ENCODE data around the gene DUSP6.

DUSP6 gene

DNA sequence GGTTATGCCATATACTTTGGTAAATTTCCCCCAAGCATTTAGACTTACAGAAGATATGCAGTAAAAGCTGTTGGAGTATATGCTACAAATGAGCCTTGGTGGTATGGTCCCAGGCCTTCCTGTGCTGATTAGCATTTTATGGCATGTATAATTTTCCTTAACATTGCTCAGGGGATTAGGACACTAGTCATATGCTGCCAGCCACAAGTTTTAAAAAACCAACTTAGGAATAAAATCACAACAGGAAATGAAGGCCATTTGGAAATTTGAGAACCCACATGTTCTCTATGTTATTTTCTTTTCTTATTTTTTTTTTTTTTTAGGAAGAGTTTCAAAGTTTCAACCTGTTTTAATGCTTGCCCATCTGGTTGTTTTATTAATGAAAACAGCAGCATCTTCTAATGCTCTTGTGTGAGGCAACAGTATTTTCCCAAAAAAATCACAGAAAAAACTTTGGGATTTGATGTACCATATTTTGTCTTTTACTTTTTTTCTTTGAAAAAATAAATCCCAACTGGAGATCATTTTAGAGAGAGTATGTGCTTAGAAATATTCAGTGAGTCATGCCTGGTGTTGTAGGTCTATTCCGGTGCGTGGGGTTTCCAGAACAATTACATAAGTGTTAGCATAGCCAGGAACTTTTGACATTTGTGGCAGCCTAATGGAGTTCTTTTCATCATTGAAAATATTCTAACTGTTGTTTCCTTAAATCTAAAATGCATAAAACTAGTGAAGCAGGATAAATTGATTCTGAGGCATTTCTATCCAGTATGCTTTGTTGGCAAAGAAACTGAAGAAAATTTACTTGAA is 21.7 kb upstream of the DUSP6 start:
- no peak for DNase-seq (ENCODE audit: low spot score)

DNA sequence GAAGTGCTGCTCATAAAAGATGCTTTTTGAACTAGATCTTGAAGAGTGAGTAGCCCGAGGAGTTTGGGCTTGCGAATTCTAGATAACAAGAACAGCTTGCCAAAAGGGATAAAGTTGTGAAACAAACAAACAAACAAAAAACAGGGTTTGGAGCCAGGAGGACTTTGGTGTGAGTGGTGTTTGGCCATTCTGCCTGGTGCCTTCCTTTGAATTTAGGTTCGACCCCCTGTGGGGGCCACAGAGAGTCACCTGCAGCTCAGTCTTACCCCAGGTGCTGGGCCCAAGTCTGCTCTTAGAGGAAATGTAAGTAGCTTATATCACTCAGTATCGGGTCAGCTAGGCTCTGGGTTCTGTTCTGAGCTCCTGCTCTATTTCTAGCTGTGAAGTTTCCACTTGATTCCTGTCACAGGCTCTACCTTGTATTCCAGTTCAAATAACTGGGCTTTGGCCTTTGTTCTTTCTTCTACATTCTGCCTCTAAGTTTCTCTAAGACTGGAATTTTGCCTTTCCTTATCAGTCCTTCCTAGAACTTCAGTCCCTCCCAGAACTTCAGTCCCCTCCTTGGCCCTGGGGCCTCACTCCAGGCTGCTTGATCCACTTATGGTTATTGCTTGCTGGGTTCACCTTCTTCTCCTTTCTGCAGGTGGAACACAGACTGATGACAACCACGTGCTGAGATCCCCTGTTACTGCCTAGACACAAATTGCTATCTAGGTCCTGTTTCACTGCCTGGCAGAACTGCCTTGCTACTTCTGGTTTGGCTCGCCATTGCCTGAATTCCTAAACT is 20.5 kb upstream of the DUSP6 start:
- DNase-seq (ENCODE audit: low spot score): no peak

DNA sequence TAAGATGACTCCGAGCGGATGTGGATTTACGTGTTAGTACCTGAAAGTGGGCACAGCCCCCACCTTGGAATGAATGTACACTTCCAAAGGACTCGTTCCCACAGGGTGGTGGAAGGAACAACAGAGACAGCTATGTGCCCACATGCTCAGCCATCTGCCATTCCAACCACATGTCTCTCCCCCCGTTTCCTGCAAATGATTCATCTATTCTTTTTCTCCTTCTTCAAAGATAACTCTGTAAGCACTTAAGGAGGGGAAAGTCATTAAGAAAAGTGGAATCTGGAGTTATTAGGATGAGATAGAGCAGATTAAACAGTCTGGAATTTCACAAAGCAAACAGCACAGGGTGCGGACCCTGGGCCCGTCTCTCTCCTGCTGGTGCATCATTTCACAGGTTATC is 18.5 kb upstream of the DUSP6 start:
- DNase-seq (ENCODE audit: low spot score): no peak

DNA sequence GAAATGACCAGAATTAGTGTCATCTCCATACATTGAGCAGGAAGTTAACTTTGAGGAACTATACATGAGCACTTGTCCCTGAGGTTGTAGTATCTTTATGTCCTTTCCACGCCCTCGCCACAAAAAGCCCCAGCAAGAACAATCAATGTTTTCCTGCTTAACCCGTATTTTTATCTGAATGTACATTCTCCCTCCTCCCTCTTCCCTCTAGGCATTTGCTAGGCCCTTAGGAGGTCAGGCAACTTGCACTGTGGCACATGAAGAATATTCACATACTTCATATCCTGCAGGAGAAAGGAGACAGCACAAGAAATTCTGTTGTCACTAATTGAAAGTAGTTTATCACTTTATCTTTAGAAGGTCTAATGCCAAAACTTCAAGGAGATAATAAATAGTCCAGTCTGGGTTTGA is 18.1 kb upstream of the DUSP6 start:
- no peak for DNase-seq (ENCODE audit: low spot score)

DNA sequence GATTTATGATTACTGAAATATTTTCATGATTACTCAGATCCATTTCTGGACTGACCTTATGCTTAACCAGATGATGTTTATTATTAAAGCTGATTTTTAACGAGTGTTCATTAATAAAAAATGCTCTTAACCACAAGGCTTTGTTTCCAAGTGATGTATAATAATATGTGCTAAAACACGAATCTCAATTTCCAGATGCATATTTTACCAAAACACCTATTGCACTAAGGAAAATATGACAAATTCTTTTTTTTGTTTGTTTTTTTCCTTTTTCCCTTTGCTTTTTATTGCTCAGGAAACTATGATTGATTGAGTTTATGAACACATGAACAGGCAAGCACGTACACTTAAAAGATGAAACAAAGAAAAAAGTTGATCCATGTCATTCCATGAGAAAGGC is 16.9 kb upstream of the DUSP6 start:
- DNase-seq (ENCODE audit: low spot score): no peak

DNA sequence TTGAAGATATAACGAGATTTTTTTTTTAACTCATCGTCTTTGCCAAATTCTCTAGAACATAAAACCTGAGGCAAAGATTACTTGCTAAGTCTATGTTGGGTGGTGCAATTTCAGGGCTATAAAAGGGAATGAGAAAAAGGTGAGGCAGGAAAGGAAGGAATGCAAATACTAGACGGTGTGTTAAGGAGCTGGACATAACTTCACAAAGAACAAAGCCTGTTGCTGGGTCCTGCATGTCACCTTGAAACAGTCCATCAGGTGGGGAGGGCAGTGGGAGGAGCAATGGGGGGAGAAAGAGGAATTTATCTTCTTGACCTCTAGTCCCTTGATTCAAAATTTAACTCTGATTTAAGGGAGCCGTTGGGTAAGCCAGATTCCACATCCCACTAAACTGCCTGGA is 16.1 kb upstream of the DUSP6 start:
- DNase-seq (ENCODE audit: low spot score): no peak

DNA sequence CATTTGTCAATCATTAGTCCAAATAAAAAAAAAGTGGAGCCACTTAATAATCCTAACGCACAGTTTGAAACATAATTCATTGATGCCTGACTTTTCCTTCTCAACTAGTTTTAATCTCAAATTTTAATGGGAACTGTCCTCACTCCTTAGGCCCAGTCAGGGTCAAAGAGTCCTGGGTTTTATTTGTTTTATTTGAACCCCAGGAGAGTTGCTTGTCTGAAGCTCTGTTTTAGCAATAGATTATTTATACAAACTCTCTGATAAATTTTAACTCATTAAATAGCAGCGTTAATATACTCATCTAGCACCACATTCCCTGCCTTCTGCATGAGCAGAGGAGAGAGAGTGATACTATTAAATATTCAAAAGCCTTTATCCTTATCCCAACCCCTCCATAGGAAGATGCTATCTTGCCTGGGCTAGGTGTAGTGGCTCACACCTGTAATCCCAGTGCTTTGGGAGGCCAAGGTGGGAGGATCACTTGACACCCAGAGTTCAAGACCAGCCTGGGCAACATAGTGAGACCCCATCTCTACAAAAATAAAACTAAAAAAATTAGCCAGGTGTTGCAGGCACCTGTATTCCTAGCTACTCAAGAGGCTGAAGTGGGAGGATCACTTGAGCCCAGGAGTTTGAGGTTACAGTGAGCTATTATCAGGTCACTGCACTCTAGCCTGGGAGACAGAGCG is 14.5 kb upstream of the DUSP6 start:
- no peak for DNase-seq (ENCODE audit: low spot score)

DNA sequence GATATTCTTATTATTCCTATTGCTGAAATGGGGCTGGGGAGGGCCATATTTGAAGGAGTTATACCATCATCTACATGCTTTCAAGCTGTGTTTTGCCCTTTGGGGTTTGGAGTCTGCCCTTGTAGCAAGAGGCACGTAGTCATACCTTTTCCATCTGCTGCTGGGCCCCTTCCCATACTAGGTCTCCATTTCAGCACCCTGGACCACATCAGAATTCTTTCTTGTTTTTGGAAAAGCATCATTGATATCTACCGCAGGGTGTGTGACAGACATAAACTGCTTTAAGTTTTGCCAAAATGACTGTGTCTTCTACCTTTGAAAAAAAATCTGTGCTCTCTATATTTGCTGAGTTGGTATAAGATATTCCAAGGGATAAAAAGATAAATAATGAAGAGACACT is 12.3 kb upstream of the DUSP6 start:
- no peak for DNase-seq (ENCODE audit: low spot score)

DNA sequence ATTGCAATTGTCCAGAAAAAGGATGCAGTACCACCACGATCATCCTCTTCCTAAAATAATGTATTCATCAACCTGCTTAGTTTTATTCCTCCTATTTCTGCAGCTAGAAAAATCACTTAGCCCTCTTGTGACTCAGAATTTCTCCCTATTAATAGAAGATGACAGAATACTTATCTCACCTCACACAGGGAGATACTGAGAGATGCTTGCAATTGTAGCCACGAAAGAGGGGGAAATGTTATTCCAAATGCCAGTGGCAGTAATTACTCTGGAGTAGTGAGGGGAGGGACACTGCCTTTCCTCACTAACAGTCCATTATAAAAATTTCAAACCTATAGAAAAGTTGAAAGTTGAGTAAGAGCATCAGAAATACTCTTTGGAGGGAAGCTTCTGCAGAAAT is 11.8 kb upstream of the DUSP6 start:
- no peak for DNase-seq (ENCODE audit: low spot score)

DNA sequence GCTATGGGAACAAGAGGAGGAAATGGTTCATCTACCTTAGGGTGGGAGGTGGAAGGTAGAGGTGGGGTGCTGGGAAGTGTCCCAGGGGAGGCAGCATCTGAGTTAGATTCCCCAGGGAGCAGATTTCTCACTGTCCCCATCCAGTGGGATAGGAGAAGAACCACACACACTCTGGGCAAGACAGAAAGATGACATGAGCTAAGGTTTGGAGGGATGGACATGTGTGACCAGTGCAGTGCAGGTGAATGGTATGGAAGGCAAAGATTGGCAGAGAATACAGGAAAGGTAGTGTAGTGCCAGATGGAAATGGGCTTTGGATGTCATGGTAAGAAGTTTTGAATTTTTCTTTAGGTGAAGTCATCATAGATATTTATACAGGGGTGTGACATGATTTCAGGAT is 11.3 kb upstream of the DUSP6 start:
- DNase-seq (ENCODE audit: low spot score): no peak

DNA sequence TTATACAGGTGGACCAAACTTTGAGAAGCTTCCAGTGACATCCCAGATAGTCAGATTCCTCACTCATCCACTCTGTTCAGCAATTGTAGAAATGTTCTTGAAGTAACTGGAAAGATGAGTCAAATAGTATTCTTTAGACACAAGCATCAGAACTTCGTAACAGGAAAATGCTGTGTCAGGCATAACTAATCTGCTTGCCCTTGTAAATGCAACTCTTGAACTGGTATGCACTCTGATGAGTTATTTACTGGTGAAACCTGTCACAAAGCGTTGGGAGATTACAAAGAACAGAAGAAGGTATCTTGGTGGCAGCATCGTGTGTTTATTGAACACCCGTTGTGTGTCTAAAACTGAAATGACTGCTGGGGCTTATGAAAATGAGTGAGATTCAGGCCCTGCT is 10.8 kb upstream of the DUSP6 start:
- no peak for DNase-seq (ENCODE audit: low spot score)

DNA sequence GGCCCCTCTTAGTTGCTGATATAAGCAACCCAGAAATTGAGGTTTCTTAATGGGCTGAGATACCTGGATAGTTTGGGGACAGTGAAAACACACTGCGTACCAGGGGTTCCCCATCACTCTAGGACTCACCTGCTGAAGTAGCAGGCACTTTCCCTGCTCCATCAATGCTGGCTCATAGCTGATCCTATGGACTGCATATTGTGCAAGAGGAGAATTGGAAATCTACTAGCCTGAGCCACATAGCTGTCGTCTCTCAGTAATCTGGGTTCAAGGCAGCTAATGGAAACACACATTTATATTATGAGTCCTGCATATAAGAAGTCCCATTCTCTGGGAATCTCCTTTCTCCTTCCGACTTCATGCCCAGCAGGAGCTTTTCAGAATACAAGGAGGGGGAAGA is 7.3 kb upstream of the DUSP6 start:
- no peak for DNase-seq (ENCODE audit: low spot score)

DNA sequence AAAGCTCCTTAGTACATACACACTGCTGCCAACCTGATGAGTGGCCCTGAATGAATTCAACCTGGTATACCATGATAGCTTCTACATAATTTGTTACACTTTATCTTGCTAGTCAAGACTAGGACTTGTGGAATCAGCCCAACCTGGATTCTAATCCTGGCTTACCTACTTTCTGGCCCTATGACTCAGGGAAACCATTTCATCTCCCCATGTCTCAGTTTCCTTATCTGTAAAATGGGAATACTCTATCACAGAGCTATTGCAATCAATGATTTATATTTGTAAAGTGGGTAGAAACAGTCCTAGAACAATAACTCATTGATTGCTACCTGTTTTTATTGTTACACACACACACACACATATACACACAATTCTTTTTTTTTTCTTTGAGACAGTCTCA is 6.5 kb upstream of the DUSP6 start:
- no peak for DNase-seq (ENCODE audit: low spot score)

DNA sequence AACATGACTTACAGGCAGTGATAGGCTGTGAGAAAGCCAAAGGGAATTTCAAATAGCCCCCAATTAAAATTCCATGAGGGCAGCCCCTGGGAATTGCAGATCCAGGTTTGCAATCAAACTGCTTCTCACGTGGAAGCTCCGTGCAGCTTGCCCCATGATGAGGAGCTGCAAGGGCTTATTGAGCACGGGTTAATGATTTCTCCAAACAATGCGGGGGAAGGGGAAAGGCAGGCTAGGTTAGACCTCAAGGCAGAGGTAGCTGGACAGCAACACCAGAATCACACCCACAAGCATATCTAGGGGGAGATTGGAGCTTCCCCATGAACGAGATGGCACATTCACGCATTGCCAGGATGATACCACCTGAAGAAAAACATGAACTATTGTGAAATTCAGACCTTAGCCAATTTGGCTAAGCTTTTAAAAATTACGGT is 5.0 kb upstream of the DUSP6 start:
- no peak for DNase-seq (ENCODE audit: low spot score)

DNA sequence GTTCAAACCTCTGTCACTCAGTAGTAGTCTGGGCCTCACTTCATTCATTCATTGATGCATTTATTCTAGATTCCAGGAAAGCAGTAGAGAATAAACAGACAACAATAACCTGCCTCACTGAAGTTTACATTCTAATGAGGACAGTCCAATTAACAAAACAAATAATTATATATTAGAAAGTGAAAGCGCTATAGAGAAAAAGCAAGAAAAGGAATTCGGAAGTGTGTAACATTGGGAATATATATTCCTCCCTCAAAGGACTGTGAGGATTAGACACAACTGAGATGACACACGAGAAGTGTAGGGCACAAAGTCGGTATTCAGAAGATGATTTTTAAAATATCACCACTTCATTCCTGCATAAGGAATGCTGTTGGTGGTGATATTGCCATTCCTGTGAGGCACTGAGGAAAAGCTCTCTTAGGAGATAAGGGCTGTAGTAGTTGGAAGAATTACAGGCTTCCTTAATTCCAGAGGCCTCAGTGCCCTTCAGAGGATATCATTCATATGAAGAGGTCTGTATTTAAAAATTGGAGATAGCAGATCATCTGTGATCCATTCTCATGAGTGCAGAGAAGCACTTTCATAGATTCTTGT is 3.9 kb upstream of the DUSP6 start:
- no peak for DNase-seq (ENCODE audit: low spot score)

DNA sequence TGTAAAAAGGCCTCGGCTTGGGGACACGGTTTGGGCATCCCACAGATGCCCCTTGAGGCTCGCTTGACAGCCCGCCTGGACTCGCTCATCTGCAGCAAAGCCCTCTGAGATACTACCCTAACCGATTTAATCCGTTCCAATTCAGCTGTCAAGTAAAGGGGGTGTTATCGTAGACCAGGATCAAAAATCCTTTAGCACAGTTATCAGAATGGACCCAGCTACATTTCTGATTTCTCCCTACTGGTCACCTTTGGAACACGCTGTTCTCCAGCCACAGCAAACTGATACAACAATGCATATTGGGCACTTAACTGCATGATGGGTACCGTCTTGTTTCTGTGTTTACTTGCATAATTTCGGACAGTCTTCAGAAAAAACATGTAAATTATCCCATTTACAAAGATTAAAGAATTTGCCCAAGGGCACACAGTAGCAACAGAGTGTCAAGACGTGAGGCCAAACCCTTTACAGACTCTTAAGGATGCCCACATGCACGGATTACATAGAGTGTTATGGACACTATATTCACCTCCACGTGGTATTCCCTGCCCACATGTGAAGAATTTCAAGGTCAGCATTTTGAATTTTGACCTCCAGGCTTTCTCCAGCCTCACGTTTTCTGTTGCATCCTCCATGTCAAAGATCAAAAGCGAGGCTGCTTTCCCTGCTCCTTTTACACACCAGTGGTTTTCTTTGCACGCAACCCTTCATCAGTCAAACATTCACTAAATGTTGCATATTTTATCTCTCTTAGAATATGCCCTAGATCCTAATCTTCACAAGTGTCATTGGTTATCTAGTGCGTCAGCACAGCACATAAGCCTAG is 3.2 kb upstream of the DUSP6 start:
- no peak for DNase-seq (ENCODE audit: low spot score)

DNA sequence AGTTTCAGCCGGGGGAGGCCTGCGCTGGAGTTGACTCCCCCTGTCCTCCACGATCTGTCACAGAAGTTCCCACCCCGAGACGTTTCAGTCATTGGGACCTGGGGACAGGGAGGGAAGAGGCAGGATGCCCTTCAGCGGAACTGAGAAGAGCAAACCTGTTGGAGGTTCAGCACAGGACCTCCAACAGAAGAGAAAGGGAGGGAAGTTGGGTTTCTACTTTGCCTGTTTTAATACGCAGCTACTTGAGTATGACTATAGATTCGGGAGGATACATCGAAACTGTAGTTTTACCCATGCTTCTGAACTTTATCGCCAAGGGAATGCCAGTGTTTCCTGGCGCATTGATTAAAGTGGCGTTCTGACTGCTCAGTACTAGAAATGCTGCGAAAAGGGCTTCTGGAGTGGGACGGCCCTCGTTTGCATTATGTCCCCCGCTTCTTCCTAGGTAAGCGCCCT is 2.3 kb upstream of the DUSP6 start:
- DNase-seq (ENCODE audit: low spot score): no peak

DNA sequence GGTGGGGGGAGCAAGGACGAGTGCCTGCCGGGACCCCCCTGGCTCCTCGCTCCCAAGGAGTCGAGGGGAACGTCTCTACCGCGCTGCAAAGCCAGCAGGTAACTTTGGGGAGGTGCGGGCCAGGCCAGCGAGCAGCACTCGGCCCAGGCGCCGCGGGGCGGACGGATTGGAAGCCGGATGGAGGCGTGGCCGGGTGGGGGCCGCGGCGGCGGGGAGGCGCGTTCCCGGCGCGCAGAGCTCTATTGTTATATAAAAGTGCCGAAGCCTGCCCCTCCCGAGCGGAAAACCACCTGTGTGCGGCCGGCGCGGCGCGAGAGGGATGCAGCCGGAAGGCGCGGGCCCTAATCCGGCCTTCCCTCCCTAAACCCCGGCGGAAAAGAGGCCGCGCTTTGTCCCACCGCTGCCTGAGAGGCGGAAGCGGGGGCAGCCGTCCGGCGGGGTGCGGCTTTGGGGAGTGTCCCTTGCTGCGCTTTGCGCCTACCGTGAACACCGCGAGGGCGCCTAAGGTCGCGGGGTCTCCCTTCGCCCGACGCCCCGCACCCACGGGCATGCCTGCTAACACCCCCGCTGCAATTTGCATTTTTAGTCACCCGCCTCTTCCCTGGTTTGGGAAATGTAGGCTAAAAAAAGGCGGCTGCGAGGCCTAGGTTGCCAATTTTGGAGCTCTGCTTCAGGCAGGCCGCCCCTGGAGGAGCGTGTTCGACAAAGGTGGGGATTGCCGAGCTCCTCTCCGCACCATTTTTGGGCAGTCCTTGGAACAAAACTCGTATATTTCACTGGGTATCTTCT is 1.7 kb upstream of the DUSP6 start:
- peak; percentile 89 for DNase-seq (ENCODE audit: low spot score)

DNA sequence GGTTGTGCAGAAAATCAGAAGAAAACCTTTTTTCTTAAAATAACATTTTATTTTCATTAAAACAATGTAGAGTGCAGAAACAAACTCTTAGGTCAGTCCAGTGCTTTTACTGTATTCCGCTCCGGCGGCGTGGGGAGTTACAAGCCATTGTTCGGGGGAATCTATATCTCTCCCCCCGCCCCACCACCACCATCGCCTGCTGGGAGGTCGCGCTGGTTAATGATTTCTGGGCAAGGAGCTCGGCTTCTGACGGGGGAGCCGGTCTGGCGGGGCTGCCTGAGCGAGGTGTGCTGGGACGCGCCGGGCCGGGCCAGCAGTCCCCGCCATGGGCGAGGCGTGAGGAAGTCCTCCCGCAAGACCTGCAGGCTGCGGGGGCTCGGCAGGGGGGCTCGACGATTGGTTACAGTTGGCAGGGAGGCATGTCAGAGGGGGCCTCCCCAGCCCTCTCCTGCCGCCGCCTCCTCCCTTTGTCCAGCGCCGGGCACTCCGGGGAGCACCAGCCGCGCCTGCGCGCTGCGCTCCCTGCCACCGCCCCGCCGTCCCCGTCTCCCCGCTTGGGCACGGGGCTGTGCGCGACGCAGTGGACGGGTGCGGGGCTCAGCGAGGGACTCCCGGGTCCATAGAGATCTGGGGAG is 1.0 kb upstream of the DUSP6 start:
- DNase-seq (ENCODE audit: low spot score): peak; percentile 92

DNA sequence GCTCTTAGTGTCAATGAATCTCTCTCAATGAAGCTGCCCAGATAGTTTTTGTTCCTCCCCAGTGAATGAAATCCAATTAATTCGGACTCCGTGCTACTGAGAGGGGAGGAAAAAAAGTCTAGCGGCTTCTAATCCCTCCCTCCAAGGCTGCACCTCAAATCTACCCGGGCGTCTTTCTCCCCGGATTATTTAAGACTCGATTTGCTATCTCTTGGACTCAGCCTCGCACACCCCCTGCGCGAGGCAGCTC is 134 bp downstream of the DUSP6 start:
- DNase-seq (ENCODE audit: low spot score): no peak
